Measurements from ENCODE around the gene HEG1.

DNA sequence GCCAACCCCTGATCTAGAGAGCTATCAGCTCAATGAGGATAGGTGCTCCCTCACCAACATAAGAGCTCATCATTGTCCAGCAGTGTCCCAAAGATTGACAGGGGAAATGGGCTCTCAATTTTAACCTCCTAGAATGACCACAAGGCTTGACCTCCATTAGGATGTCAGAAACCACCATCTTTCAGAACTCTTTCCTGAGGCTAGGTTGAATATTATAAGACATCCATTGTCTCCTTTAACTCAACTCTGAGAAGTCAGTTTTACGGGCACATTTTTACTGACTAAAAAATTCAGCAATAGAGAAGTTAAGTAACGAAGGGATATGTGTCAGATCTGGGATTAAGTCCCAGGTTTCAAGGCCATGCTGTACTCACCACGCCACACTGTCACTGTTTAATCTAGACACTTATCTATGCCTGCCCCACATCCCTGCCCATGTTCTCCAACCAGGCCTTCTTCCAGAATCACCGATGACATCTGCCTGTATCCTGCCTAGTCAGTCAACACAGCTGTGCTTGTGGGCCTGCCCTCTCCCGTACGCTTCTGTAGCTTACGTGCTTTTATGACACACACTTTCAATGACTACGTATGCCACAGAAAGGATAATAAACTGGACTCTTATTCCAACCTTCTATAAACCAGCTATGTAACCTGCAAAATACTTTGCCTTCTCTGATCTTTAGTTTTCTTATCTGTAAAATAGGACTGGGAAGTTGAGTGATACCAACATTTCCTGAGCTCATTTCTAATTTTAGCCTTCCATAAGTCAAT is 104.1 kb downstream of the HEG1 start:
- TF ChIP-seq ZFP30 (CRISPR knock-in tag; IDR thresholded peaks at IDR 0.05) (no peak), ISL1 (CRISPR knock-in tag; IDR thresholded peaks at IDR 0.05) (no peak), ZC3H10 (CRISPR knock-in tag; IDR thresholded peaks at IDR 0.05) (no peak), GLIS3 (CRISPR knock-in tag; IDR thresholded peaks at IDR 0.05) (no peak), ARNTL (CRISPR knock-in tag; IDR thresholded peaks at IDR 0.05; ENCODE audit: borderline replicate concordance, low read depth) (no peak), SNAI2 (CRISPR knock-in tag; IDR thresholded peaks at IDR 0.05) (no peak), RARB (CRISPR knock-in tag; IDR thresholded peaks at IDR 0.05) (no peak), BACH2 (CRISPR knock-in tag; IDR thresholded peaks at IDR 0.05; ENCODE audit: borderline replicate concordance) (no peak), PPARA (CRISPR knock-in tag; IDR thresholded peaks at IDR 0.05; ENCODE audit: borderline replicate concordance) (no peak)
- TF ChIP-seq, protein P1, sequence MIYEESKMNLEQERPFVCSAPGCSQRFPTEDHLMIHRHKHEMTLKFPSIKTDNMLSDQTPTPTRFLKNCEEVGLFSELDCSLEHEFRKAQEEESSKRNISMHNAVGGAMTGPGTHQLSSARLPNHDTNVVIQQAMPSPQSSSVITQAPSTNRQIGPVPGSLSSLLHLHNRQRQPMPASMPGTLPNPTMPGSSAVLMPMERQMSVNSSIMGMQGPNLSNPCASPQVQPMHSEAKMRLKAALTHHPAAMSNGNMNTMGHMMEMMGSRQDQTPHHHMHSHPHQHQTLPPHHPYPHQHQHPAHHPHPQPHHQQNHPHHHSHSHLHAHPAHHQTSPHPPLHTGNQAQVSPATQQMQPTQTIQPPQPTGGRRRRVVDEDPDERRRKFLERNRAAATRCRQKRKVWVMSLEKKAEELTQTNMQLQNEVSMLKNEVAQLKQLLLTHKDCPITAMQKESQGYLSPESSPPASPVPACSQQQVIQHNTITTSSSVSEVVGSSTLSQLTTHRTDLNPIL (CRISPR knock-in tag; IDR thresholded peaks at IDR 0.05; ENCODE audit: low read depth) = no peak
- TF ChIP-seq, protein P2, sequence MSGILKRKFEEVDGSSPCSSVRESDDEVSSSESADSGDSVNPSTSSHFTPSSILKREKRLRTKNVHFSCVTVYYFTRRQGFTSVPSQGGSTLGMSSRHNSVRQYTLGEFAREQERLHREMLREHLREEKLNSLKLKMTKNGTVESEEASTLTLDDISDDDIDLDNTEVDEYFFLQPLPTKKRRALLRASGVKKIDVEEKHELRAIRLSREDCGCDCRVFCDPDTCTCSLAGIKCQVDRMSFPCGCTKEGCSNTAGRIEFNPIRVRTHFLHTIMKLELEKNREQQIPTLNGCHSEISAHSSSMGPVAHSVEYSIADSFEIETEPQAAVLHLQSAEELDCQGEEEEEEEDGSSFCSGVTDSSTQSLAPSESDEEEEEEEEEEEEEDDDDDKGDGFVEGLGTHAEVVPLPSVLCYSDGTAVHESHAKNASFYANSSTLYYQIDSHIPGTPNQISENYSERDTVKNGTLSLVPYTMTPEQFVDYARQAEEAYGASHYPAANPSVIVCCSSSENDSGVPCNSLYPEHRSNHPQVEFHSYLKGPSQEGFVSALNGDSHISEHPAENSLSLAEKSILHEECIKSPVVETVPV (CRISPR knock-in tag; IDR thresholded peaks at IDR 0.05) = no peak
- TF ChIP-seq, protein P3, sequence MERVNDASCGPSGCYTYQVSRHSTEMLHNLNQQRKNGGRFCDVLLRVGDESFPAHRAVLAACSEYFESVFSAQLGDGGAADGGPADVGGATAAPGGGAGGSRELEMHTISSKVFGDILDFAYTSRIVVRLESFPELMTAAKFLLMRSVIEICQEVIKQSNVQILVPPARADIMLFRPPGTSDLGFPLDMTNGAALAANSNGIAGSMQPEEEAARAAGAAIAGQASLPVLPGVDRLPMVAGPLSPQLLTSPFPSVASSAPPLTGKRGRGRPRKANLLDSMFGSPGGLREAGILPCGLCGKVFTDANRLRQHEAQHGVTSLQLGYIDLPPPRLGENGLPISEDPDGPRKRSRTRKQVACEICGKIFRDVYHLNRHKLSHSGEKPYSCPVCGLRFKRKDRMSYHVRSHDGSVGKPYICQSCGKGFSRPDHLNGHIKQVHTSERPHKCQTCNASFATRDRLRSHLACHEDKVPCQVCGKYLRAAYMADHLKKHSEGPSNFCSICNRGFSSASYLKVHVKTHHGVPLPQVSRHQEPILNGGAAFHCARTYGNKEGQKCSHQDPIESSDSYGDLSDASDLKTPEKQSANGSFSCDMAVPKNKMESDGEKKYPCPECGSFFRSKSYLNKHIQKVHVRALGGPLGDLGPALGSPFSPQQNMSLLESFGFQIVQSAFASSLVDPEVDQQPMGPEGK (CRISPR knock-in tag; IDR thresholded peaks at IDR 0.05; ENCODE audit: borderline replicate concordance) = no peak

All from SK-N-SH treated with all-trans-retinoic acid at 6 μM for 48 hours (cell line).